HepG2 (cell line): ENCODE data around the gene CHMP6. TPM values are rescaled to one million over a fixed set of nuclear protein-coding genes. Genes with fewer than 3 reads are reported as not detected.

Source experiments
- ATAC-seq: fragments of 200-7000 bp; cut with Tn5 transposase; 3 replicates; pipeline ENCODE4 v1.9.1; 2020; ENCODE audit warnings: mild to moderate bottlenecking, moderate library complexity
- BruUV-seq: library from RNA; stranded (reverse); fragments of 400-500 nt; replicated peaks from 2 replicates; lab custom pipeline; 2021; lab: Mats Ljungman, UMichigan
- CTCF ChIA-PET: fragments of 300-600 bp; formaldehyde crosslinking; extraction: SDS; loops from one replicate; lab custom pipeline; 2021; ENCODE audit warnings: low total read pairs, inconsistent platforms, low intra/inter-chr PET ratio; lab: Yijun Ruan, JAX
- POLR2A ChIA-PET: fragments of 350-600 bp; sonication (Branson Sonifier 250); formaldehyde crosslinking; loops from one replicate; lab custom pipeline; 2020; ENCODE audit warnings: antibody characterized with exemption, inconsistent platforms; lab: Yijun Ruan, JAX
- DNase-seq: peaks from one replicate; pipeline ENCODE4 v3.0.0-alpha.2; 2015; ENCODE audit warnings: low spot score
- FAIRE-seq: peaks from 3 replicates; lab custom pipeline; 2011; peaks lifted over from hg19 to GRCh38; lab: Jason Lieb, UNC
- H2AFZ ChIP-seq: one replicate; pipeline ENCODE4 v1.6.1; 2011; ENCODE audit warnings: low read length, inconsistent platforms
- H3K27ac ChIP-seq: fragments of 300-600 bp; 3 replicates; pipeline ENCODE4 v1.8.0; 2011; ENCODE audit warnings: mixed run types, mild to moderate bottlenecking, mixed read lengths, low read length, inconsistent platforms; ENCODE audit not compliant: insufficient read depth; ENCODE audit errors: extremely low read length
- H3K27me3 ChIP-seq, 2 experiments: fragments of 200-600 bp in 1 of 2; 2 replicates in 1 of 2; 3 replicates in 1 of 2; pipeline versions ENCODE4 v1.6.0 to v1.8.0; 2011; ENCODE audit warnings: low read length in 2 of 2, mild to moderate bottlenecking in 2 of 2, moderate library complexity in 2 of 2, inconsistent platforms in 1 of 2; ENCODE audit not compliant: insufficient read depth in 2 of 2, control insufficient read depth in 1 of 2
- H3K36me3 ChIP-seq, 2 experiments: fragments of 200-600 bp in 1 of 2; replicated peaks in 1 of 2; 2 replicates in 1 of 2; 3 replicates in 1 of 2; pipeline versions ENCODE4 v1.5.1 to v1.8.0; 2011; ENCODE audit warnings: low read length in 2 of 2, inconsistent platforms in 1 of 2; ENCODE audit not compliant: insufficient read depth in 2 of 2, control insufficient read depth in 1 of 2
- H3K4me1 ChIP-seq: 2 replicates; pipeline ENCODE4 v1.5.1; 2012; ENCODE audit warnings: low read length, inconsistent platforms; ENCODE audit not compliant: insufficient read depth
- H3K4me2 ChIP-seq: 2 replicates; pipeline ENCODE4 v1.6.0; 2011; ENCODE audit warnings: low read depth, low read length, inconsistent platforms
- H3K4me3 ChIP-seq, 3 experiments: fragments of 200-600 bp in 1 of 3; sonication (generic), shearing (Covaris generic) in 1 of 3; replicated peaks in 1 of 3; 2 replicates each; pipeline ENCODE4 v1.5.1; 2011 to 2016; ENCODE audit warnings: low read length in 3 of 3, inconsistent platforms in 2 of 3, low read depth in 2 of 3, mild to moderate bottlenecking in 2 of 3, control low read depth in 1 of 3, mixed read lengths in 1 of 3; ENCODE audit not compliant: insufficient read depth in 1 of 3
- H3K79me2 ChIP-seq: one replicate; pipeline ENCODE4 v1.6.1; 2011; ENCODE audit warnings: low read length, inconsistent platforms; ENCODE audit not compliant: insufficient read depth
- H3K9ac ChIP-seq: 2 replicates; pipeline ENCODE4 v1.6.0; 2011; ENCODE audit warnings: mild to moderate bottlenecking, low read depth, low read length, inconsistent platforms; ENCODE audit not compliant: insufficient read depth
- H3K9me3 ChIP-seq: 2 replicates; pipeline ENCODE4 v1.5.1; 2012; ENCODE audit warnings: mild to moderate bottlenecking, low read length
- H4K20me1 ChIP-seq: 2 replicates; pipeline ENCODE4 v1.6.0; 2011; ENCODE audit warnings: inconsistent platforms, mild to moderate bottlenecking, low read length, moderate library complexity; ENCODE audit not compliant: insufficient read depth
- BHLHE40 ChIP-seq: IDR thresholded peaks from 2 replicates; pipeline ENCODE4 v1.6.1; 2011; ENCODE audit warnings: low read length, improper control_type of control experiment
- CCAR2 ChIP-seq: fragments of 200-400 bp; formaldehyde crosslinking; optimal IDR thresholded peaks from 2 replicates; pipeline ENCODE3; 2018; ENCODE audit warnings: low read depth, mild to moderate bottlenecking, low read length, moderate library complexity
- FOXK1 ChIP-seq: sonication (generic); formaldehyde crosslinking; IDR thresholded peaks from 2 replicates; pipeline ENCODE4 v1.4.0; 2020; ENCODE audit warnings: low read depth, missing genetic modification reagents, borderline replicate concordance
- HNF4A ChIP-seq: sonication (generic); formaldehyde crosslinking; IDR thresholded peaks from 2 replicates; pipeline ENCODE4 v1.4.0; 2020; ENCODE audit warnings: missing genetic modification reagents
- HOXA3 ChIP-seq: sonication (generic); formaldehyde crosslinking; IDR thresholded peaks from 2 replicates; pipeline ENCODE4 v1.5.0; 2020; ENCODE audit warnings: missing genetic modification reagents
- MAX ChIP-seq: IDR thresholded peaks from 2 replicates; pipeline ENCODE4 v1.6.1; 2012; ENCODE audit warnings: inconsistent platforms
- NR2F1 ChIP-seq, 2 experiments: fragments of 450-650 bp in 1 of 2; formaldehyde crosslinking in 1 of 2; IDR thresholded peaks; 2 replicates each; pipeline versions ENCODE4 v1.5.0 to v1.6.1; 2016 to 2020; ENCODE audit warnings: mild to moderate bottlenecking in 1 of 2, missing compliant biosample characterization in 1 of 2, missing genetic modification reagents in 1 of 2, moderate library complexity in 1 of 2
- POLR2G ChIP-seq: fragments of 200-400 bp; formaldehyde crosslinking; IDR thresholded peaks from 2 replicates; pipeline ENCODE4 v1.6.1; 2018; ENCODE audit warnings: mild to moderate bottlenecking, low read depth, low read length, moderate library complexity
- RNF2 ChIP-seq: fragments of 450-650 bp; conservative IDR thresholded peaks from 2 replicates; pipeline ENCODE4 v1.6.1; 2016; ENCODE audit warnings: low read depth
- SYNCRIP ChIP-seq: fragments of 200-400 bp; formaldehyde crosslinking; IDR thresholded peaks from 2 replicates; pipeline ENCODE4 v1.6.1; 2018; ENCODE audit warnings: mild to moderate bottlenecking, low read depth, low read length; ENCODE audit not compliant: insufficient read depth
- ZNF552 ChIP-seq: sonication (generic); formaldehyde crosslinking; IDR thresholded peaks from 2 replicates; pipeline ENCODE4 v1.9.0; 2022; ENCODE audit warnings: missing genetic modification reagents, mild to moderate bottlenecking, borderline replicate concordance
- ZNF580 ChIP-seq: IDR thresholded peaks from 2 replicates; pipeline ENCODE4 v1.6.1; 2016; ENCODE audit warnings: low read depth, borderline replicate concordance
- ZNF792 ChIP-seq: IDR thresholded peaks from 2 replicates; pipeline ENCODE4 v1.6.1; 2016
- ZSCAN5A ChIP-seq: sonication (generic); formaldehyde crosslinking; IDR thresholded peaks from 2 replicates; pipeline ENCODE4 v1.8.0; 2022; ENCODE audit warnings: mild to moderate bottlenecking, missing genetic modification reagents, borderline replicate concordance
- WGBS: methylation state at CpG from one replicate; pipeline ENCODE4 v1.1.6; 2017; ENCODE audit warnings: low lambda C conversion rate; 5-methylcytosine and 5-hydroxymethylcytosine counted together
- in situ Hi-C: cut with HindIII; loops from 2 replicates; pipeline ENCODE4 v1.10.0; 2017; ENCODE audit warnings: low pct_unique_long_range_greater_than_20kb; ENCODE audit not compliant: extremely low pct_ligation_motif_present
- intact Hi-C: fragments of 100-400 bp; cut with micrococcal nuclease; formaldehyde crosslinking; loops from one replicate; pipeline ENCODE4 v1.10.0; 2022; ENCODE audit not compliant: unreplicated experiment
- polyA plus RNA-seq, 8 experiments: library from polyadenylated mRNA; depleted of rRNA in 3 of 8; stranded (reverse) in 7 of 8; unstranded in 1 of 8; fragments of >200 nt; fragmentation: Illumina TruSeq in 4 of 8; extraction: Trizol in 4 of 8; gene quantifications; 2 replicates each; pipeline versions ENCODE4 v1.2.1 to v1.2.3, GENCODE V29; 2011 to 2016; ENCODE audit warnings: low read depth in 4 of 8, missing spikeins in 1 of 8, mixed read lengths in 1 of 8; ENCODE audit not compliant: insufficient read depth in 1 of 8
- total RNA-seq, 5 experiments: library from RNA; depleted of rRNA; stranded (reverse); fragments of >200 nt; fragmentation: Illumina TruSeq; extraction: Trizol; gene quantifications; 2 replicates each; pipeline ENCODE4 v1.2.3, GENCODE V29; 2016; ENCODE audit warnings: low read depth in 1 of 5
- TF ChIP-seq, protein P1 (sequence below): sonication (generic); formaldehyde crosslinking; IDR thresholded peaks from 2 replicates; pipeline ENCODE4 v1.8.0; 2022; ENCODE audit warnings: missing genetic modification reagents, mild to moderate bottlenecking, borderline replicate concordance

The CHMP6 gene
- total and polyA plus RNA-seq, 2 of the 13 experiments (the other 11 are each of a cell fraction or from before 2014, with no cell fraction given) = 11.1 to 24.2 TPM

GRCh38 chr17:80983545-80983944 is 8.1 kb upstream of the CHMP6 start:
- 44% methylated on average over 17 of the region's 17 CpGs for WGBS
- no peaks in the 10 kb centered on the region for H4K20me1 ChIP-seq
- DNase-seq (no peak), FAIRE-seq (no peak), ATAC-seq (no peak)
- TF ChIP-seq CCAR2 = no peak
- ChIA-PET POLR2A (interaction anchor here (1.7 kb wide), 1 partner anchor 16 kb away, joined by 4 read pairs; no protein-coding TSS in a partner anchor), CTCF (no interaction called here)
- peaks cover 41% of the 10 kb centered on the region for H3K4me1 ChIP-seq
- no peaks in the 10 kb centered on the region for H3K36me3 ChIP-seq
- no peak overlapping the region for H3K4me2 ChIP-seq
- H2AFZ ChIP-seq = no peak overlapping the region
- H3K4me3 ChIP-seq = no peak overlapping the region
- BruUV-seq = no TSS peak
- H3K27ac ChIP-seq = no peak overlapping the region
- no peaks in the 10 kb centered on the region for H3K79me2 ChIP-seq
- intact Hi-C loops (no loop called here), in situ Hi-C loops (loop anchor here (5.0 kb wide), 1 partner anchor 556 kb away; no protein-coding TSS in a partner anchor)
- peaks cover 10 to 61% of the 10 kb centered on the region in 2 experiments; a peak in 4 of 5 replicates for H3K27me3 ChIP-seq
- H3K9me3 ChIP-seq = no peaks in the 10 kb centered on the region
- H3K9ac ChIP-seq = no peak overlapping the region

DNA sequence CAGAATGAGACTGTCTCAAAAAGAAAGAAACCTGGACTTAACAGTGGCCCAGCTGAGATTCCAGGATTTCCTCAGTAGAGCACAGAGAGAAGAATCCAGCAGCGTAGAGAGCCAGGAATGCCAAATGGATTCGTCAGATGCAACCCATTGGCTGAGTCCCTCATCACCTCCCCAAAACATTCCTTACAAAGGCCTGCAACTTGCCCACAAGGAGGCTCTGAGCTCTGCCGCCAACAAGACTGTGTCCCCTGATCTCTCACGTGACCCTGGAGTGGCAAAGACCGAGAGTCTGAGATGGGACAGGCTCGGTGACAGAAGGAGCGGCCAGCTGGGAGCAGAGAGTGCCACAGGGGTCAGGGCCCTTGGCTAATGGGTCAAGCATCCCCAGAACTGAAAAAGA is 6.9 kb upstream of the CHMP6 start:
- Histone ChIP-seq H3K36me3 (no peaks in the 10 kb centered on the region), H3K4me2 (0 out of 2 replicates have a peak overlapping the region, but pooled peaks have one; percentile 32), H3K9me3 (no peaks in the 10 kb centered on the region), H3K4me3 (no peak overlapping the region), H3K27me3 (peaks cover 8 to 71% of the 10 kb centered on the region in 2 experiments; a peak in 4 of 5 replicates), H3K4me1 (peaks cover 53% of the 10 kb centered on the region), H3K9ac (no peak overlapping the region), H4K20me1 (no peaks in the 10 kb centered on the region), H3K79me2 (no peaks in the 10 kb centered on the region), H3K27ac (no peak overlapping the region), H2AFZ (no peak overlapping the region)
- in situ Hi-C loops (loop anchor here (5.0 kb wide), 2 partner anchors 113 to 557 kb away; no protein-coding TSS in a partner anchor), intact Hi-C loops (loop anchor here (1.0 kb wide), 1 partner anchor 118 kb away; no protein-coding TSS in a partner anchor)
- DNase-seq (peak; percentile 68), ATAC-seq (peak; percentile 2; the same call in 2 of the 3 replicates), FAIRE-seq (peak; percentile 51)
- ChIA-PET CTCF (interaction anchor here (1.2 kb wide), 1 partner anchor 117 kb away, joined by 4 read pairs; no protein-coding TSS in a partner anchor), POLR2A (interaction anchor here (1.2 to 1.7 kb wide), 2 partner anchors 17 to 530 kb away, joined by 3 to 4 read pairs; no protein-coding TSS in a partner anchor)
- 3% methylated on average over 7 of the region's 7 CpGs for WGBS
- no TSS peak for BruUV-seq
- TF ChIP-seq HNF4A (CRISPR knock-in tag) (0 out of 2 replicates have a peak, but pooled peaks have one; percentile 3), ZNF580 (CRISPR knock-in tag) (no peak), HOXA3 (CRISPR knock-in tag) (no peak), FOXK1 (CRISPR knock-in tag) (no peak), BHLHE40 (peak; percentile 70), POLR2G (no peak), ZNF792 (CRISPR knock-in tag) (no peak), ZSCAN5A (CRISPR knock-in tag) (no peak), SYNCRIP (no peak), ZNF552 (CRISPR knock-in tag) (no peak), MAX (no peak), RNF2 (no peak), NR2F1 (CRISPR knock-in tag; IDR thresholded peaks at IDR 0.05) (0 out of 4 replicates have a peak, but pooled peaks of 1 of the 2 experiments have one; percentile 13)
- TF ChIP-seq, protein P1, sequence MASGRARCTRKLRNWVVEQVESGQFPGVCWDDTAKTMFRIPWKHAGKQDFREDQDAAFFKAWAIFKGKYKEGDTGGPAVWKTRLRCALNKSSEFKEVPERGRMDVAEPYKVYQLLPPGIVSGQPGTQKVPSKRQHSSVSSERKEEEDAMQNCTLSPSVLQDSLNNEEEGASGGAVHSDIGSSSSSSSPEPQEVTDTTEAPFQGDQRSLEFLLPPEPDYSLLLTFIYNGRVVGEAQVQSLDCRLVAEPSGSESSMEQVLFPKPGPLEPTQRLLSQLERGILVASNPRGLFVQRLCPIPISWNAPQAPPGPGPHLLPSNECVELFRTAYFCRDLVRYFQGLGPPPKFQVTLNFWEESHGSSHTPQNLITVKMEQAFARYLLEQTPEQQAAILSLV = no peak
